Measurements from ENCODE around the gene SOS1. TPM values are rescaled to one million over a fixed set of nuclear protein-coding genes. Genes with fewer than 3 reads are reported as not detected.

Gene SOS1
- total RNA-seq, 1 donor from 2014 or later = 28.5 TPM

DNA sequence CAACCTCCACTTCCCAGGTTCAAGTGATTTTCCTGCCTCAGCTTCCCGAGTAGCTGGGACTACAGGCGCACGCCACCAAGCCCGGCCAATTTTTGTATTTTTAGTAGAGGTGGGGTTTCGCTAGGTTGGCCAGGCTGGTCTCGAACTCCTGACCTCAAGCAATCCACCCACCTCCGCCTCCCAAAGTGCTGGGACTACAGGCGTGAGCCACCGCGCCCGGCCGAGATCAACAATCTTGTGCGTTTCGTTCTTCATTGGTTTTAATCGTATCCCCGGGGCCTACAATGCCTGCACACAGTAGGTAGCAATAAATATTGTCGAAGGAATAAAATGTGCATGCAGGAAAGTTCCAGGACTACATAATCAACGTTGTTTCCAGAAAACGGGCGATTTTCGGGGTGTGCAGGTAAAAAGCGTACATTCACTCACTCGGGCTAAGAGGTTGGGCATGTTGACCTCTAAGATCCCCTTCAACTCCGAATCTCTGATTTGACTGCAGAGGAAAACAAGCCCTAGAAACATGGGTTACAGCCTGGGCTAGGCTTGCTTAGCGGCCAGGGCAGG lies 2.7 kb upstream of the SOS1 start:
- Mint-ChIP-seq H3K9me3 (no peaks in the 10 kb centered on the region), H3K27ac (peak overlapping the region; percentile 96), H3K4me1 (peaks cover 36% of the 10 kb centered on the region), H3K4me3 (peak overlapping the region; percentile 92), H3K27me3 (ENCODE audit: insufficient read depth, low read depth) (no peaks in the 10 kb centered on the region), H3K36me3 (no peaks in the 10 kb centered on the region)
- Histone ChIP-seq H4K20me1 (ENCODE audit: low read depth) (peaks cover 15% of the 10 kb centered on the region), H3K9ac (peak overlapping the region; percentile 1), H2AFZ (replicated peaks) (peak overlapping the region; percentile 90), H3K4me3 (peak overlapping the region; percentile 62), H3K4me1 (peaks cover 26% of the 10 kb centered on the region), H3F3A (ENCODE audit: low read depth) (peaks cover 57% of the 10 kb centered on the region), H3K27ac (peak overlapping the region; percentile 86), H3K36me3 (no peaks in the 10 kb centered on the region), H3K4me2 (peak overlapping the region; percentile 75), H3K27me3 (no peaks in the 10 kb centered on the region), H3K79me2 (ENCODE audit: low read depth) (peaks cover 39% of the 10 kb centered on the region), H3K9me3 (ENCODE audit: low read depth) (no peaks in the 10 kb centered on the region)
- TF ChIP-seq EZH2phosphoT487 (IDR thresholded peaks at IDR 0.05) (no peak), EZH2 (IDR thresholded peaks at IDR 0.05) (no peak)
- DNase-seq (ENCODE audit: low spot score) = no peak

DNA sequence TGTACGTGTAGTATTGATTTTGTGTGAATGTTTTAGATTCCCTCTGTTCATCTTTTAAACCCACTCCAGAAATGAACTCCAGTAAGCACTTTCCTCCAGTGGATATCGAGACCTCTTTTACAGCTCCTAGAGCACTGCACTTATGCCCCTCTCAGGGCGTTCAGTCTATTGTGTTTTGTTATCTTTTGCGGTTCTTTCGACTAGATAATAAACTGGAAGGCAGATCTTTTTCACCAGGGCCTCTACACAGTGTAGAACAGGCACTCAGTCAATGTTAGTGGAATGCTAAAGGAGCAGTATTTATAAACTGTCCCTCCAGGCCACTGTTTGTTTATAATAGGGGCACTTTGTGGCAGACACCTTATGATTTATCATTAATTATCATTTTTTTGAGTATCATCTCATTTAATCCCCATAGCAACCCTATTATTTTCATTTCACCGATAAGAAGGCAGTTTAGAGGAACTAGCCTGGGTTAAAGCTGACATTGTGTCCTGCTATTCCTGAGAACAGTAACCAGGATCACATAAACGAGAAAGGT lies 742 bp upstream of the SOS1 start:
- peak overlapping the region; percentile 78 for H3K9ac ChIP-seq
- peaks cover 58% of the 10 kb centered on the region for H3K79me2 ChIP-seq (ENCODE audit: low read depth)
- peak overlapping the region; percentile 79 for H3K4me2 ChIP-seq
- Mint-ChIP-seq H3K4me3 (peak overlapping the region; percentile 90), H3K27me3 (ENCODE audit: insufficient read depth, low read depth) (no peaks in the 10 kb centered on the region), H3K36me3 (peaks cover 4% of the 10 kb centered on the region), H3K27ac (peak overlapping the region; percentile 98), H3K9me3 (no peaks in the 10 kb centered on the region), H3K4me1 (peaks cover 45% of the 10 kb centered on the region)
- H4K20me1 ChIP-seq (ENCODE audit: low read depth) = peaks cover 33% of the 10 kb centered on the region
- H3K9me3 ChIP-seq (ENCODE audit: low read depth) = no peaks in the 10 kb centered on the region
- H3K36me3 ChIP-seq = no peaks in the 10 kb centered on the region
- H3K4me3 ChIP-seq = peak overlapping the region; percentile 86
- H3K27me3 ChIP-seq = no peaks in the 10 kb centered on the region
- peaks cover 57% of the 10 kb centered on the region for H3F3A ChIP-seq (ENCODE audit: low read depth)
- TF ChIP-seq, protein P1, sequence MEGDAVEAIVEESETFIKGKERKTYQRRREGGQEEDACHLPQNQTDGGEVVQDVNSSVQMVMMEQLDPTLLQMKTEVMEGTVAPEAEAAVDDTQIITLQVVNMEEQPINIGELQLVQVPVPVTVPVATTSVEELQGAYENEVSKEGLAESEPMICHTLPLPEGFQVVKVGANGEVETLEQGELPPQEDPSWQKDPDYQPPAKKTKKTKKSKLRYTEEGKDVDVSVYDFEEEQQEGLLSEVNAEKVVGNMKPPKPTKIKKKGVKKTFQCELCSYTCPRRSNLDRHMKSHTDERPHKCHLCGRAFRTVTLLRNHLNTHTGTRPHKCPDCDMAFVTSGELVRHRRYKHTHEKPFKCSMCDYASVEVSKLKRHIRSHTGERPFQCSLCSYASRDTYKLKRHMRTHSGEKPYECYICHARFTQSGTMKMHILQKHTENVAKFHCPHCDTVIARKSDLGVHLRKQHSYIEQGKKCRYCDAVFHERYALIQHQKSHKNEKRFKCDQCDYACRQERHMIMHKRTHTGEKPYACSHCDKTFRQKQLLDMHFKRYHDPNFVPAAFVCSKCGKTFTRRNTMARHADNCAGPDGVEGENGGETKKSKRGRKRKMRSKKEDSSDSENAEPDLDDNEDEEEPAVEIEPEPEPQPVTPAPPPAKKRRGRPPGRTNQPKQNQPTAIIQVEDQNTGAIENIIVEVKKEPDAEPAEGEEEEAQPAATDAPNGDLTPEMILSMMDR (IDR thresholded peaks at IDR 0.05) = no peak
- TF ChIP-seq EZH2phosphoT487 (IDR thresholded peaks at IDR 0.05) (no peak), EZH2 (IDR thresholded peaks at IDR 0.05) (no peak)
- peak overlapping the region; percentile 97 for H3K27ac ChIP-seq
- peak; percentile 9 for DNase-seq (ENCODE audit: low spot score)
- peaks cover 34% of the 10 kb centered on the region for H3K4me1 ChIP-seq
- peak overlapping the region; percentile 14 for H2AFZ ChIP-seq (replicated peaks)

DNA sequence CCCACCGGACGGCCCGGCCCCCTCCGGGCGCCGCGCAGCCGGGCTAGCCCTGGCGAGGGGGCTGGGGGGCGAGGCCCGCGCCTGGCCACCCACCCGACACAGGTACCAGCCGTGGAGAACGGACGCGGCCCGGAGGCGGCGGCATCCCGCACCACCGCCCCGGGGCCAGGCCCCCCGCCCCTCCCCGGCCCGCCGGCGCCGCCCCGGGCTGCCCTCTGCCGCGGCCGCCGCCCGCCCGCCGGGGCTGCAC lies 405 bp downstream of the SOS1 start:
- TF ChIP-seq EZH2phosphoT487 (IDR thresholded peaks at IDR 0.05) = no peak
- TF ChIP-seq, protein P1 (IDR thresholded peaks at IDR 0.05) = no peak
- no peak for TF ChIP-seq EZH2 (IDR thresholded peaks at IDR 0.05)
- peak overlapping the region; percentile 97 for H3K4me2 ChIP-seq
- H3K27me3 ChIP-seq = no peaks in the 10 kb centered on the region
- no peak overlapping the region for H2AFZ ChIP-seq (replicated peaks)
- H3K36me3 Mint-ChIP-seq = peaks cover 11% of the 10 kb centered on the region
- no peak overlapping the region for H3K4me3 Mint-ChIP-seq
- H3K9ac ChIP-seq = peak overlapping the region; percentile 78
- no peaks in the 10 kb centered on the region for H3K9me3 Mint-ChIP-seq
- peak overlapping the region; percentile 86 for H3K4me3 ChIP-seq
- peaks cover 37% of the 10 kb centered on the region for H4K20me1 ChIP-seq (ENCODE audit: low read depth)
- H3K4me1 Mint-ChIP-seq = peaks cover 45% of the 10 kb centered on the region
- H3K79me2 ChIP-seq (ENCODE audit: low read depth) = peaks cover 69% of the 10 kb centered on the region
- H3K9me3 ChIP-seq (ENCODE audit: low read depth) = no peaks in the 10 kb centered on the region
- H3K27ac ChIP-seq = peak overlapping the region; percentile 97
- no peak for DNase-seq (ENCODE audit: low spot score)
- peaks cover 33% of the 10 kb centered on the region for H3K4me1 ChIP-seq
- H3K27me3 Mint-ChIP-seq (ENCODE audit: insufficient read depth, low read depth) = no peaks in the 10 kb centered on the region
- H3K27ac Mint-ChIP-seq = no peak overlapping the region
- peaks cover 53% of the 10 kb centered on the region for H3F3A ChIP-seq (ENCODE audit: low read depth)
- H3K36me3 ChIP-seq = no peaks in the 10 kb centered on the region

All from neural progenitor cell (in vitro differentiated cells).